Measurements from ENCODE around the gene RAB31.

DNA sequence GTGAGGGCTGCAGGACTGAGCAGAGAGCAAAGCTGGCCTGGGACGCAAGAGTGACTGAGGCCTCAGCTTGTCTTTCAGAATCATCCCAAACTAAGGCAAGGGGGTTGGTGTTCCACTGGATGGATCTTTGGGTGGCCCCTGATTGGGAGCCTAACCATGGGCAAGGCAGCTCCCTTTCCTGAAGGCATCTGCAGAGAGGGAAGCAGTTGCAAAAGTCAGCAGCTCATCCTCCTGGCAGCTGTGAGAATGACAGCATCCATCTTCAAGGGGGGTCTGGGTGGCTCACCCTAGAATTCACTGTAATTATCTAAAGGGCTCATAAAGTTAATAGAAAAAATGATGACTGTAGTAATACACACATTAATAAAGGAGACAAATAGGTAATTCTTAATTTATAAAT lies 46.5 kb upstream of the RAB31 start:
- TF ChIP-seq, protein P1, sequence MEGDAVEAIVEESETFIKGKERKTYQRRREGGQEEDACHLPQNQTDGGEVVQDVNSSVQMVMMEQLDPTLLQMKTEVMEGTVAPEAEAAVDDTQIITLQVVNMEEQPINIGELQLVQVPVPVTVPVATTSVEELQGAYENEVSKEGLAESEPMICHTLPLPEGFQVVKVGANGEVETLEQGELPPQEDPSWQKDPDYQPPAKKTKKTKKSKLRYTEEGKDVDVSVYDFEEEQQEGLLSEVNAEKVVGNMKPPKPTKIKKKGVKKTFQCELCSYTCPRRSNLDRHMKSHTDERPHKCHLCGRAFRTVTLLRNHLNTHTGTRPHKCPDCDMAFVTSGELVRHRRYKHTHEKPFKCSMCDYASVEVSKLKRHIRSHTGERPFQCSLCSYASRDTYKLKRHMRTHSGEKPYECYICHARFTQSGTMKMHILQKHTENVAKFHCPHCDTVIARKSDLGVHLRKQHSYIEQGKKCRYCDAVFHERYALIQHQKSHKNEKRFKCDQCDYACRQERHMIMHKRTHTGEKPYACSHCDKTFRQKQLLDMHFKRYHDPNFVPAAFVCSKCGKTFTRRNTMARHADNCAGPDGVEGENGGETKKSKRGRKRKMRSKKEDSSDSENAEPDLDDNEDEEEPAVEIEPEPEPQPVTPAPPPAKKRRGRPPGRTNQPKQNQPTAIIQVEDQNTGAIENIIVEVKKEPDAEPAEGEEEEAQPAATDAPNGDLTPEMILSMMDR (tag by site-specific recombination; IDR thresholded peaks at IDR 0.05) = no peak
- TF ChIP-seq, protein P2, sequence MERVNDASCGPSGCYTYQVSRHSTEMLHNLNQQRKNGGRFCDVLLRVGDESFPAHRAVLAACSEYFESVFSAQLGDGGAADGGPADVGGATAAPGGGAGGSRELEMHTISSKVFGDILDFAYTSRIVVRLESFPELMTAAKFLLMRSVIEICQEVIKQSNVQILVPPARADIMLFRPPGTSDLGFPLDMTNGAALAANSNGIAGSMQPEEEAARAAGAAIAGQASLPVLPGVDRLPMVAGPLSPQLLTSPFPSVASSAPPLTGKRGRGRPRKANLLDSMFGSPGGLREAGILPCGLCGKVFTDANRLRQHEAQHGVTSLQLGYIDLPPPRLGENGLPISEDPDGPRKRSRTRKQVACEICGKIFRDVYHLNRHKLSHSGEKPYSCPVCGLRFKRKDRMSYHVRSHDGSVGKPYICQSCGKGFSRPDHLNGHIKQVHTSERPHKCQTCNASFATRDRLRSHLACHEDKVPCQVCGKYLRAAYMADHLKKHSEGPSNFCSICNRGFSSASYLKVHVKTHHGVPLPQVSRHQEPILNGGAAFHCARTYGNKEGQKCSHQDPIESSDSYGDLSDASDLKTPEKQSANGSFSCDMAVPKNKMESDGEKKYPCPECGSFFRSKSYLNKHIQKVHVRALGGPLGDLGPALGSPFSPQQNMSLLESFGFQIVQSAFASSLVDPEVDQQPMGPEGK (tag by site-specific recombination; IDR thresholded peaks at IDR 0.05) = no peak
- TF ChIP-seq ZNF366 (tag by site-specific recombination; conservative IDR thresholded peaks at IDR 0.05) (no peak), ZNF585B (tag by site-specific recombination; IDR thresholded peaks at IDR 0.05) (no peak), ZNF248 (tag by site-specific recombination; IDR thresholded peaks at IDR 0.05) (no peak), ZNF24 (tag by site-specific recombination; IDR thresholded peaks at IDR 0.05) (no peak), REPIN1 (tag by site-specific recombination; IDR thresholded peaks at IDR 0.05; ENCODE audit: low read depth) (no peak)
